ENCODE data around the gene RAB14.

Gene RAB14

GRCh38 chr9:121187636-121188305 is 13.9 kb downstream of the RAB14 start:
- peaks cover 0 to 29% of the 10 kb centered on the region in 2 experiments; a peak in 1 of 3 replicates for H3K36me3 ChIP-seq (ENCODE audit: control insufficient read depth in 2 of 2, insufficient read depth in 1 of 2, low read length in 2 of 2)
- H3K9me3 ChIP-seq (ENCODE audit: control insufficient read depth, insufficient read depth, low read depth, low read length): no peaks in the 10 kb centered on the region
- no peak overlapping the region for H3K27ac ChIP-seq (ENCODE audit: extremely low read depth, low read depth, low read length)
- TF ChIP-seq ZEB2 (tag by site-specific recombination; IDR thresholded peaks at IDR 0.05) (0 out of 2 replicates have a peak, but pooled peaks have one; percentile 22), ZBTB17 (tag by site-specific recombination; IDR thresholded peaks at IDR 0.05) (no peak), PRDM6 (tag by site-specific recombination; IDR thresholded peaks at IDR 0.05) (peak; percentile 78)
- H3K4me1 ChIP-seq (ENCODE audit: control insufficient read depth, insufficient read depth, low read length): peaks cover 7% of the 10 kb centered on the region
- H3K4me3 ChIP-seq (ENCODE audit: low read depth, low read length): no peak overlapping the region
- CTCF ChIA-PET: interaction anchor here (0.6 to 1.8 kb wide), 3 partner anchors 14 to 432 kb away, joined by 3 to 5 read pairs (median 4); partner anchors contain the start of gene RAB14
- POLR2A ChIA-PET: no interaction called here

GRCh38 chr9:121185774-121186403 is 15.8 kb downstream of the RAB14 start:
- Histone ChIP-seq H3K4me3 (ENCODE audit: low read depth, low read length) (no peak overlapping the region), H3K4me1 (ENCODE audit: control insufficient read depth, insufficient read depth, low read length) (peaks cover 12% of the 10 kb centered on the region), H3K27ac (ENCODE audit: extremely low read depth, low read depth, low read length) (no peak overlapping the region), H3K9me3 (ENCODE audit: control insufficient read depth, insufficient read depth, low read depth, low read length) (no peaks in the 10 kb centered on the region), H3K36me3 (ENCODE audit: control insufficient read depth in 2 of 2, insufficient read depth in 1 of 2, low read length in 2 of 2) (peaks cover 0 to 44% of the 10 kb centered on the region in 2 experiments; a peak in 1 of 3 replicates)
- CTCF ChIA-PET: interaction anchor here (0.7 to 1.8 kb wide), 8 partner anchors 14 to 430 kb away, joined by 3 to 6 read pairs (median 4); partner anchors contain the start of gene RAB14
- no peak for TF ChIP-seq ZNF830 (tag by site-specific recombination; IDR thresholded peaks at IDR 0.05; ENCODE audit: low read depth)
- TF ChIP-seq PRDM10 (tag by site-specific recombination; IDR thresholded peaks at IDR 0.05): 0 out of 2 replicates have a peak, but pooled peaks have one; percentile 13
- POLR2A ChIA-PET: interaction anchor here (0.6 to 1.0 kb wide), 2 partner anchors 16 to 207 kb away, joined by 3 to 11 read pairs; partner anchors contain the start of gene RAB14

GRCh38 chr9:121185178-121185745 is 16.4 kb downstream of the RAB14 start:
- peaks cover 12% of the 10 kb centered on the region for H3K4me1 ChIP-seq (ENCODE audit: control insufficient read depth, insufficient read depth, low read length)
- peaks cover 0 to 49% of the 10 kb centered on the region in 2 experiments; a peak in 1 of 3 replicates for H3K36me3 ChIP-seq (ENCODE audit: control insufficient read depth in 2 of 2, insufficient read depth in 1 of 2, low read length in 2 of 2)
- no peak overlapping the region for H3K4me3 ChIP-seq (ENCODE audit: low read depth, low read length)
- POLR2A ChIA-PET: no interaction called here
- CTCF ChIA-PET: interaction anchor here (0.8 to 1.3 kb wide), 3 partner anchors 15 to 430 kb away, joined by 3 to 6 read pairs (median 6); no protein-coding TSS in a partner anchor
- H3K27ac ChIP-seq (ENCODE audit: extremely low read depth, low read depth, low read length): no peak overlapping the region
- no peaks in the 10 kb centered on the region for H3K9me3 ChIP-seq (ENCODE audit: control insufficient read depth, insufficient read depth, low read depth, low read length)
- no peak for TF ChIP-seq ZNF837 (tag by site-specific recombination; IDR thresholded peaks at IDR 0.05)
- TF ChIP-seq ZNF19 (tag by site-specific recombination; IDR thresholded peaks at IDR 0.05; ENCODE audit: low read depth): no peak
- TF ChIP-seq ZNF610 (tag by site-specific recombination; IDR thresholded peaks at IDR 0.05; ENCODE audit: borderline replicate concordance): no peak
- no peak for TF ChIP-seq ZSCAN4 (tag by site-specific recombination; IDR thresholded peaks at IDR 0.05)
- TF ChIP-seq ZNF184 (tag by site-specific recombination; IDR thresholded peaks at IDR 0.05): no peak
- no peak for TF ChIP-seq ZNF677 (tag by site-specific recombination; IDR thresholded peaks at IDR 0.05)
- TF ChIP-seq ZNF16 (tag by site-specific recombination; IDR thresholded peaks at IDR 0.05; ENCODE audit: low read depth): no peak

Data from HEK293 (cell line).